Gastrocnemius medialis (tissue), 4 donors: Measurements from ENCODE around the gene AUTS2.

Experiments used
- CTCF ChIP-seq, 5 experiments: fragments of 450-650 bp in 3 of 5; fragments of 200-600 bp in 2 of 5; sonication (generic) in 2 of 5; IDR thresholded peaks in 4 of 5; conservative IDR thresholded peaks in 1 of 5; 1 replicate in 4 of 5; 2 replicates in 1 of 5; pipeline ENCODE4 v1.5.1; 2016 to 2019; ENCODE audit warnings: antibody characterized with exemption in 5 of 5, mild to moderate bottlenecking in 3 of 5, moderate library complexity in 3 of 5
- POLR2A ChIP-seq, 2 donors: fragments of 450-650 bp; IDR thresholded peaks; one replicate each; pipeline ENCODE4 v1.6.1; 2017; ENCODE audit warnings: antibody characterized with exemption in 2 of 2, mild to moderate bottlenecking in 2 of 2, moderate library complexity in 2 of 2

- TF ChIP-seq CTCF (IDR thresholded peaks at IDR 0.05 in 4 of 5, conservative IDR thresholded peaks at IDR 0.05 in 1 of 5) = no peak
- TF ChIP-seq POLR2A (IDR thresholded peaks at IDR 0.05) = no peak
Observed at GRCh38 chr7:70455925-70456324, 857.6 kb downstream of the AUTS2 start.
